K562 (cell line): Measurements from ENCODE around the gene CPZ. TPM values are rescaled to one million over a fixed set of nuclear protein-coding genes. Genes with fewer than 3 reads are reported as not detected.
A peak's percentile ranks its signal among the peaks of the same experiment; 100 is the strongest.

ENCODE experiments used
- ADNP ChIP-seq: fragments of 200-800 bp; sonication (Bioruptor generic); IDR thresholded peaks from 2 replicates; pipeline ENCODE4 v1.6.1; 2016; ENCODE audit warnings: missing genetic modification characterization, missing compliant biosample characterization
- ARID1B ChIP-seq: fragments of 450-650 bp; IDR thresholded peaks from 2 replicates; pipeline ENCODE4 v1.6.1; 2016; ENCODE audit warnings: antibody characterized with exemption, mild to moderate bottlenecking, inconsistent platforms
- CC2D1A ChIP-seq: fragments of 450-650 bp; IDR thresholded peaks from 2 replicates; pipeline ENCODE4 v1.6.1; 2017; ENCODE audit warnings: mild to moderate bottlenecking
- FOXO4 ChIP-seq: fragments of 450-650 bp; formaldehyde crosslinking; IDR thresholded peaks from 2 replicates; pipeline ENCODE4 v1.4.0; 2020; ENCODE audit warnings: mild to moderate bottlenecking, moderate library complexity
- HMBOX1 ChIP-seq: sonication (generic); IDR thresholded peaks from 2 replicates; pipeline ENCODE4 v1.6.1; 2016
- KLF13 ChIP-seq: fragments of 450-650 bp; IDR thresholded peaks from 2 replicates; pipeline ENCODE4 v1.6.1; 2016; ENCODE audit warnings: missing genetic modification characterization, low read depth, mild to moderate bottlenecking, missing compliant biosample characterization, moderate library complexity, borderline replicate concordance
- MAZ ChIP-seq, 2 experiments: fragments of 450-650 bp in 1 of 2; sonication (generic) in 1 of 2; formaldehyde crosslinking; IDR thresholded peaks in 1 of 2; conservative IDR thresholded peaks in 1 of 2; 2 replicates each; pipeline versions ENCODE4 v1.4.0 to v1.5.0; 2020; ENCODE audit warnings: mild to moderate bottlenecking in 1 of 2, missing genetic modification reagents in 1 of 2
- MECOM ChIP-seq: fragments of 250-450 bp; sonication (Bioruptor Pico); IDR thresholded peaks from 2 replicates; pipeline ENCODE4 v1.8.0; 2022; ENCODE audit warnings: inconsistent platforms
- MEF2A ChIP-seq: IDR thresholded peaks from 2 replicates; pipeline ENCODE4 v1.6.1; 2011; ENCODE audit warnings: low read depth, mild to moderate bottlenecking, low read length, moderate library complexity; ENCODE audit not compliant: control insufficient read depth
- NKRF ChIP-seq: fragments of 450-650 bp; IDR thresholded peaks from 2 replicates; pipeline ENCODE4 v1.6.1; 2016; ENCODE audit warnings: borderline replicate concordance
- RBM34 ChIP-seq: fragments of 200-400 bp; formaldehyde crosslinking; IDR thresholded peaks from 2 replicates; pipeline ENCODE4 v1.6.1; 2018; ENCODE audit warnings: low read length, borderline replicate concordance; ENCODE audit not compliant: insufficient read depth
- SMAD4 ChIP-seq: fragments of 250-450 bp; sonication (Bioruptor Pico); conservative IDR thresholded peaks from 2 replicates; pipeline ENCODE4 v1.8.0; 2021; ENCODE audit warnings: inconsistent platforms, mild to moderate bottlenecking, moderate library complexity
- STAT6 ChIP-seq: sonication (generic); formaldehyde crosslinking; IDR thresholded peaks from 2 replicates; pipeline ENCODE4 v1.8.1; 2023; ENCODE audit warnings: mild to moderate bottlenecking, missing genetic modification reagents
- TRIM24 ChIP-seq, 2 experiments: fragments of 450-650 bp; IDR thresholded peaks; 2 replicates each; pipeline ENCODE4 v1.6.1; 2016
- USF2 ChIP-seq: sonication (generic); formaldehyde crosslinking; IDR thresholded peaks from 2 replicates; pipeline ENCODE4 v1.5.0; 2020; ENCODE audit warnings: missing genetic modification reagents
- ZNF143 ChIP-seq: sonication (generic); formaldehyde crosslinking; IDR thresholded peaks from 2 replicates; pipeline ENCODE4 v1.9.0; 2022; ENCODE audit warnings: mild to moderate bottlenecking, missing genetic modification reagents
- ZNF431 ChIP-seq: sonication (generic); formaldehyde crosslinking; IDR thresholded peaks from 2 replicates; pipeline ENCODE4 v1.8.0; 2022; ENCODE audit warnings: mild to moderate bottlenecking, missing genetic modification reagents
- ZNF668 ChIP-seq: fragments of 250-450 bp; sonication (Bioruptor Pico); IDR thresholded peaks from 2 replicates; pipeline ENCODE4 v1.8.0; 2022; ENCODE audit warnings: mild to moderate bottlenecking, inconsistent platforms
- polyA plus RNA-seq, 8 experiments: library from polyadenylated mRNA; depleted of rRNA in 4 of 8; stranded (reverse) in 5 of 8; unstranded in 3 of 8; fragments of >200 nt; fragmentation: Nextera tagmentation in 2 of 8; fragmentation: Illumina TruSeq in 1 of 8; extraction: Ambion mirVana in 2 of 8; extraction: Trizol in 1 of 8; gene quantifications; 2 replicates each; pipeline versions ENCODE4 v1.2.1 to v1.2.3, GENCODE V29; 2011 to 2014; ENCODE audit warnings: inconsistent platforms in 1 of 8, missing spikeins in 1 of 8
- total RNA-seq, 7 experiments: library from RNA; depleted of rRNA in 6 of 7; stranded (reverse); fragments of >200 nt in 6 of 7; fragmentation: Illumina TruSeq in 2 of 7; extraction: Trizol in 2 of 7; gene quantifications; 2 replicates each; pipeline versions ENCODE4 v1.2.1 to v1.2.3, GENCODE V29; 2011 to 2021; ENCODE audit warnings: low replicate concordance in 1 of 7

Gene CPZ
- total and polyA plus RNA-seq, 9 of the 15 experiments (the other 6 are each of a cell fraction or from before 2014, with no cell fraction given) = 0.06 to 2.2 (median 1.2) TPM; not detected in 1

- TF ChIP-seq ZNF143 (CRISPR knock-in tag) (no peak), ZNF668 (CRISPR knock-in tag) (no peak), ADNP (tag) (peak; percentile 90), ZNF431 (CRISPR knock-in tag) (no peak), KLF13 (tag) (no peak), STAT6 (CRISPR knock-in tag) (no peak), USF2 (no peak), SMAD4 (CRISPR knock-in tag) (peak; percentile 66; the same call in 1 of the 2 replicates), RBM34 (no peak), ARID1B (peak; percentile 82), NKRF (no peak), MECOM (no peak), MEF2A (no peak), MAZ (CRISPR knock-in tag; conservative IDR thresholded peaks at IDR 0.05 in 1 of 2, IDR thresholded peaks at IDR 0.05 in 1 of 2) (peak in 1 of 2 experiments; percentile 84; a peak in 2 of 4 replicates), HMBOX1 (peak; percentile 91), FOXO4 (CRISPR knock-in tag) (no peak), TRIM24 (IDR thresholded peaks at IDR 0.05) (peak in 1 of 2 experiments; percentile 40; a peak in 1 of 4 replicates), CC2D1A (peak; percentile 41; the same call in 1 of the 2 replicates)
Measured at GRCh38 chr4:8547108-8547911, 45.3 kb upstream of the CPZ start (continued).
